ENCODE measurements around the gene PTGES2.

The PTGES2 gene

GRCh38 chr9:128101231-128101661, 26.3 kb downstream of the PTGES2 start:
- TF ChIP-seq CTCF (IDR thresholded peaks at IDR 0.05): no peak

- no peak for TF ChIP-seq CTCF (IDR thresholded peaks at IDR 0.05)
These were observed 26.9 kb downstream of the PTGES2 start for GRCh38 chr9:128100581-128100980.

GRCh38 chr9:128099932-128100491, 27.5 kb downstream of the PTGES2 start:
- TF ChIP-seq CTCF (IDR thresholded peaks at IDR 0.05): no peak

- no peak for TF ChIP-seq CTCF (IDR thresholded peaks at IDR 0.05)
These were observed 28.1 kb downstream of the PTGES2 start for GRCh38 chr9:128099231-128099931.

GRCh38 chr9:128098297-128099230, 29.0 kb downstream of the PTGES2 start:
- no peak for TF ChIP-seq CTCF (IDR thresholded peaks at IDR 0.05)

GRCh38 chr9:128097543-128098296, 29.8 kb downstream of the PTGES2 start:
- no peak for TF ChIP-seq CTCF (IDR thresholded peaks at IDR 0.05)

All from LNCAP (cell line).